Mucosa of descending colon (tissue), 3 donors: ENCODE measurements around the gene KSR2. TPM values are rescaled to one million over a fixed set of nuclear protein-coding genes. Genes with fewer than 3 reads are reported as not detected.

ENCODE experiments used
- ATAC-seq: fragments of 200-7000 bp; cut with Tn5 transposase; one replicate; pipeline ENCODE4 v1.9.1; 2020; ENCODE audit warnings: mild to moderate bottlenecking, moderate library complexity
- DNase-seq, 3 donors: peaks; one replicate each; pipeline ENCODE4 v3.0.0-alpha.2; 2020
- H3K36me3 ChIP-seq: fragments of 200-600 bp; one replicate; pipeline ENCODE4 v1.8.0; 2021; ENCODE audit warnings: low read depth, mild to moderate bottlenecking
- H3K4me1 ChIP-seq: fragments of 200-600 bp; one replicate; pipeline ENCODE4 v1.8.0; 2021; ENCODE audit warnings: low read depth, mild to moderate bottlenecking
- H3K4me3 ChIP-seq: fragments of 200-600 bp; one replicate; pipeline ENCODE4 v1.8.0; 2021; ENCODE audit warnings: mild to moderate bottlenecking
- H3K9me3 ChIP-seq: fragments of 200-600 bp; one replicate; pipeline ENCODE4 v1.8.0; 2021; ENCODE audit warnings: mild to moderate bottlenecking
- CTCF ChIP-seq: fragments of 200-600 bp; IDR thresholded peaks from one replicate; pipeline ENCODE4 v1.8.0; 2022; ENCODE audit warnings: antibody characterized with exemption, mild to moderate bottlenecking
- intact Hi-C, 2 donors: fragments of 100-400 bp; cut with DNase I in 1 of 2; cut with micrococcal nuclease in 1 of 2; formaldehyde crosslinking; loops; one replicate each; pipeline versions ENCODE4 v1.11.0 to v1.11.1; 2022; cut with DNase I, micrococcal nuclease
- total RNA-seq, 3 donors: library from RNA; stranded (reverse); fragmentation: NEBNext Ultra II Directional in 2 of 3; extraction: Animal tissue kit (Norgen Biotek cat#: 25700) in 2 of 3; gene quantifications; one replicate each; pipeline versions ENCODE4 v1.2.1 to v1.2.4, GENCODE V29; 2021 to 2023
- donor health status: DM: no; HTN: no; CAD: no; lungs with moderate emphysema.
- donor health status: DM: no; HTN: no; CAD: no.
- donor health status: DM: no; HTN: yes; CAD: no.

Gene KSR2
- total RNA-seq, 3 donors from 2014 or later, result 1.4 to 2.8 (median 2.5) TPM

- ATAC-seq (no peak), DNase-seq (no peak)
- TF ChIP-seq CTCF, result no peak
- Histone ChIP-seq H3K36me3 (no peaks in the 10 kb centered on the region), H3K9me3 (no peaks in the 10 kb centered on the region), H3K4me1 (no peaks in the 10 kb centered on the region), H3K4me3 (no peak overlapping the region)
- intact Hi-C loops, result no loop called here
Observed at GRCh38 chr12:117514016-117514415, 454.8 kb downstream of the KSR2 start.

GRCh38 chr12:117513353-117513752 lies 455.4 kb downstream of the KSR2 start:
- H3K4me1 ChIP-seq, result no peaks in the 10 kb centered on the region
- no peak overlapping the region for H3K4me3 ChIP-seq
- TF ChIP-seq CTCF, result no peak
- no peaks in the 10 kb centered on the region for H3K36me3 ChIP-seq
- intact Hi-C loops, result no loop called here
- no peak for ATAC-seq
- no peak for DNase-seq
- H3K9me3 ChIP-seq, result no peaks in the 10 kb centered on the region

- ATAC-seq (no peak), DNase-seq (no peak)
- no peak for TF ChIP-seq CTCF
- H3K36me3 ChIP-seq, result no peaks in the 10 kb centered on the region
- H3K9me3 ChIP-seq, result no peaks in the 10 kb centered on the region
- intact Hi-C loops, result no loop called here
- H3K4me1 ChIP-seq, result no peaks in the 10 kb centered on the region
- no peak overlapping the region for H3K4me3 ChIP-seq
Observed at GRCh38 chr12:117508468-117508867, 460.3 kb downstream of the KSR2 start.

- DNase-seq (no peak), ATAC-seq (peak; percentile 31)
- Histone ChIP-seq H3K36me3 (no peaks in the 10 kb centered on the region), H3K4me1 (no peaks in the 10 kb centered on the region), H3K9me3 (no peaks in the 10 kb centered on the region), H3K4me3 (no peak overlapping the region)
- TF ChIP-seq CTCF, result no peak
- intact Hi-C loops, result no loop called here
Observed at GRCh38 chr12:117507548-117507947, 461.2 kb downstream of the KSR2 start.

- no peak for TF ChIP-seq CTCF
- no peak for ATAC-seq
Observed at GRCh38 chr12:117506333-117506732, 462.5 kb downstream of the KSR2 start.

GRCh38 chr12:117502633-117503032 lies 466.2 kb downstream of the KSR2 start:
- DNase-seq (no peak), ATAC-seq (no peak)
- intact Hi-C loops, result no loop called here
- Histone ChIP-seq H3K9me3 (no peaks in the 10 kb centered on the region), H3K4me3 (no peak overlapping the region), H3K4me1 (no peaks in the 10 kb centered on the region), H3K36me3 (no peaks in the 10 kb centered on the region)
- no peak for TF ChIP-seq CTCF

More at GRCh38 chr12:117506333-117506732, 462.5 kb downstream of the KSR2 start:
- no peak for DNase-seq
- no peaks in the 10 kb centered on the region for H3K9me3 ChIP-seq
- H3K36me3 ChIP-seq, result no peaks in the 10 kb centered on the region
- intact Hi-C loops, result no loop called here
- H3K4me3 ChIP-seq, result no peak overlapping the region
- H3K4me1 ChIP-seq, result no peaks in the 10 kb centered on the region
